ENCODE measurements around the gene PRR29. TPM values are rescaled to one million over a fixed set of nuclear protein-coding genes. Genes with fewer than 3 reads are reported as not detected.

The PRR29 gene
- total and polyA plus RNA-seq, 4 donors = 8.0 to 36.8 (median 9.1) TPM

- DNase-seq (peak; percentile 74 to 83 (median 79)), ATAC-seq (ENCODE audit: insufficient read depth, low FRiP score) (no peak)
- Histone ChIP-seq H3K36me3 (ENCODE audit: control insufficient read depth in 4 of 4, insufficient read depth in 4 of 4, low read length in 4 of 4) (no peaks in the 10 kb centered on the region), H3K27ac (ENCODE audit: low read depth in 1 of 2, low read length in 1 of 2) (peak overlapping the region in 1 of 2 donors; percentile 35), H3K9me3 (ENCODE audit: control insufficient read depth in 4 of 4, insufficient read depth in 3 of 4, low read length in 3 of 4) (no peaks in the 10 kb centered on the region), H3K9ac (ENCODE audit: insufficient read depth in 1 of 2, low read length in 2 of 2) (no peak overlapping the region), H3K4me3 (no peak overlapping the region), H3K4me1 (ENCODE audit: control insufficient read depth in 5 of 5, insufficient read depth in 5 of 5, low read length in 5 of 5) (peaks cover 0 to 72% (median 27%) of the 10 kb centered on the region in 5 donors), H3K27me3 (ENCODE audit: control insufficient read depth in 3 of 3, insufficient read depth in 3 of 3, low read length in 2 of 3) (no peaks in the 10 kb centered on the region)
- TF ChIP-seq CTCF (IDR thresholded peaks at IDR 0.05; ENCODE audit: control extremely low read depth, extremely low read depth) = no peak
- WGBS, 2 donors = 12 to 40% methylated on average over 7 of the region's 7 CpGs
Measured at GRCh38 chr17:63983320-63983719, 14.8 kb upstream of the PRR29 start.

DNA sequence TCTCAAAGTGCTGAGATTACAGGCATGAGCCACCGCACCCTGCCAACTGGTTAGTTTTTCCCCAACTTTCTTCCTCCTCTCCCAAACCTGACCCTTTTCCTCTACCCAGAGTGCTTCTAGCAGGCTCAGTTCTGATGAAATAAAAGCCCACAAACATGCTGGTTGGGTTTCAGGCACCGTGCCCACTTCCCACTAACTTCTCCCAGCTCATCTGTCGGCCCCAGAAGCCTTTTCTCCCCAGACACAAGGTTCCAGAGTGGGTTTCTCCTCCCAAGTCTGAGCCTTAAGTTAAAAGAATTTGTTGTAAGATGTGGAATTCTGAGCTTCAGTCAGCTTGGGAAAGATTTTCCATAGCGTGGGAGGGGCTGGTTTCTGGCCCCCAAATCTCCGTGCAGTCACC is 13.9 kb upstream of the PRR29 start:
- TF ChIP-seq CTCF (IDR thresholded peaks at IDR 0.05; ENCODE audit: control extremely low read depth, extremely low read depth) = no peak
- H3K27ac ChIP-seq (ENCODE audit: low read depth in 1 of 2, low read length in 1 of 2) = peak overlapping the region in 1 of 2 donors; percentile 27
- 53 to 65% methylated on average over 5 of the region's 5 CpGs for WGBS, 2 donors
- peaks cover 0 to 68% (median 28%) of the 10 kb centered on the region in 5 donors for H3K4me1 ChIP-seq (ENCODE audit: control insufficient read depth in 5 of 5, insufficient read depth in 5 of 5, low read length in 5 of 5)
- peak overlapping the region in 1 of 2 donors; percentile 38 for H3K9ac ChIP-seq (ENCODE audit: insufficient read depth in 1 of 2, low read length in 2 of 2)
- H3K36me3 ChIP-seq (ENCODE audit: control insufficient read depth in 4 of 4, insufficient read depth in 4 of 4, low read length in 4 of 4) = no peaks in the 10 kb centered on the region
- H3K9me3 ChIP-seq (ENCODE audit: control insufficient read depth in 4 of 4, insufficient read depth in 3 of 4, low read length in 3 of 4) = no peaks in the 10 kb centered on the region
- no peak overlapping the region for H3K4me3 ChIP-seq
- no peak for ATAC-seq (ENCODE audit: insufficient read depth, low FRiP score)
- no peaks in the 10 kb centered on the region for H3K27me3 ChIP-seq (ENCODE audit: control insufficient read depth in 3 of 3, insufficient read depth in 3 of 3, low read length in 2 of 3)
- peak in 1 of 3 donors; percentile 61 for DNase-seq

DNA sequence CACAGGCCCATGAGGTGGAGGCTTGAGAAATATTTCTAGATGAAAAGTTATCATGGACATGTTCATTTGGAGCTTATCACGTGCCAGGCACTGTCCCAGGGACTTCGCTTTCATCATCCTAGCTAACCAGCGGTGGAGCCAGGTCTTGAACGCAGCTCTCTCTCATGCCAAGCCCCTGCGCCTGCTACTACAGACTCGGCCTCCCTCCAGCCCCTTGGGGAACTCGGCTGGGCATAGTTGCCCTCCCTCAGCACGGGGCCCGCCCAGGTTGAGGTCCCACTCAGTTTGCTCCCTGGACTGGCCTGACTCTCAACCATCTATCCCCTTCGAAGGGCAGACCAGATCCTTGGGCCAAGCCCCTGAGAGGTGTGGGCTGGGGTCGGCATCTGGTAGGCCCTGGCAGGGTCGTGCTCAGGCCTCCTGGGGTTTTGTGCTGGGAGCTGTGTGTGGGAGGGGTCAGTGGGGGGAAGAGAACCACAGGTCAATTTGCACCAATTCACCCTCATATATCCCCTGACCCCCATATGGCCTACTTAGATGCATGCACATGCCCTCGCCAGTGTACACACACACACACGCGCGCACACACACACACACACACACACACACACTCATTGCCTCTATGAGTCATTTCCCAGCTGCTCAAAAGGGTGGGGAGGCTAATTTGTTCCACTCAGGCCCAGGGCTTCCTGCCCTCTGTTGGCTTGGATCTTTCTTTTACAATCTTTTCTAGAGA is 13.3 kb upstream of the PRR29 start:
- no peaks in the 10 kb centered on the region for H3K36me3 ChIP-seq (ENCODE audit: control insufficient read depth in 4 of 4, insufficient read depth in 4 of 4, low read length in 4 of 4)
- DNase-seq = peak; percentile 53 to 79 (median 58)
- no peak for TF ChIP-seq CTCF (IDR thresholded peaks at IDR 0.05; ENCODE audit: control extremely low read depth, extremely low read depth)
- ATAC-seq (ENCODE audit: insufficient read depth, low FRiP score) = peak; percentile 64
- no peaks in the 10 kb centered on the region for H3K27me3 ChIP-seq (ENCODE audit: control insufficient read depth in 3 of 3, insufficient read depth in 3 of 3, low read length in 2 of 3)
- H3K4me1 ChIP-seq (ENCODE audit: control insufficient read depth in 5 of 5, insufficient read depth in 5 of 5, low read length in 5 of 5) = peaks cover 0 to 69% (median 28%) of the 10 kb centered on the region in 5 donors
- peak overlapping the region in 1 of 2 donors; percentile 27 for H3K27ac ChIP-seq (ENCODE audit: low read depth in 1 of 2, low read length in 1 of 2)
- H3K9ac ChIP-seq (ENCODE audit: insufficient read depth in 1 of 2, low read length in 2 of 2) = peak overlapping the region in 1 of 2 donors; percentile 38
- no peak overlapping the region for H3K4me3 ChIP-seq
- 67 to 76% methylated on average over 12 to 16 of the region's 16 CpGs for whole genome bisulfite sequencing, 2 donors
- no peaks in the 10 kb centered on the region for H3K9me3 ChIP-seq (ENCODE audit: control insufficient read depth in 4 of 4, insufficient read depth in 3 of 4, low read length in 3 of 4)
